Measurements from ENCODE around the gene PNLDC1.
"Not testable (repeated sequence)": the region's sequence is repeated elsewhere in the genome, so short reads cannot be mapped to it uniquely, and the experiment has no call there.

PNLDC1 gene

GRCh38 chr6:159778542-159779103, 21.5 kb upstream of the PNLDC1 start:
- no peak for DNase-seq

GRCh38 chr6:159788276-159788675, 11.8 kb upstream of the PNLDC1 start:
- DNase-seq = no peak

GRCh38 chr6:159788753-159789376, 11.2 kb upstream of the PNLDC1 start:
- peak in 1 of 2 experiments; percentile 8 for DNase-seq

- DNase-seq = peak; percentile 98 to 99
Measured at GRCh38 chr6:159789377-159790148, 10.5 kb upstream of the PNLDC1 start, which contains the start of gene TCP1. TSS of gene TCP1 (minus strand) at chr6:159789602. CDS start at chr6:159789468, 134 bp downstream.

GRCh38 chr6:159790149-159790955, 9.7 kb upstream of the PNLDC1 start, which contains the start of gene MRPL18:
TSS of gene MRPL18 (plus strand) at chr6:159790467. CDS start at chr6:159790588, 121 bp downstream.
- DNase-seq = peak; percentile 97

- no peak for DNase-seq
Measured at GRCh38 chr6:159790956-159791598, 9.0 kb upstream of the PNLDC1 start.

GRCh38 chr6:159794976-159795375, 5.1 kb upstream of the PNLDC1 start:
- DNase-seq = not testable (repeated sequence)

GRCh38 chr6:159797554-159797953, 2.5 kb upstream of the PNLDC1 start:
- no peak for DNase-seq

GRCh38 chr6:159801935-159802334, 1.9 kb downstream of the PNLDC1 start:
- no peak for DNase-seq

- DNase-seq = no peak
Measured at GRCh38 chr6:159804504-159804903, 4.4 kb downstream of the PNLDC1 start.

- DNase-seq = no peak
Measured at GRCh38 chr6:159805440-159806020, 5.5 kb downstream of the PNLDC1 start.

- DNase-seq = no peak
Measured at GRCh38 chr6:159806021-159806458, 6.0 kb downstream of the PNLDC1 start.

GRCh38 chr6:159807150-159807858, 7.2 kb downstream of the PNLDC1 start:
- DNase-seq = no peak

- DNase-seq = no peak
Measured at GRCh38 chr6:159808647-159809046, 8.6 kb downstream of the PNLDC1 start.

- no peak for DNase-seq
Measured at GRCh38 chr6:159809149-159809548, 9.1 kb downstream of the PNLDC1 start.

GRCh38 chr6:159813781-159814180, 13.7 kb downstream of the PNLDC1 start:
- no peak for DNase-seq

- no peak for DNase-seq
Measured at GRCh38 chr6:159815410-159815809, 15.3 kb downstream of the PNLDC1 start.

GRCh38 chr6:159816775-159817174, 16.7 kb downstream of the PNLDC1 start:
- not testable (repeated sequence) for DNase-seq

GRCh38 chr6:159817951-159818739, 18.1 kb downstream of the PNLDC1 start:
- no peak for DNase-seq

GRCh38 chr6:159819098-159819497, 19.0 kb downstream of the PNLDC1 start:
- DNase-seq = no peak
